GM12878 (cell line): Measurements from ENCODE around the gene CORO1A. TPM values are rescaled to one million over a fixed set of nuclear protein-coding genes. Genes with fewer than 3 reads are reported as not detected.
A peak's percentile ranks its signal among the peaks of the same experiment; 100 is the strongest.
"Not testable (repeated sequence)": the region's sequence is repeated elsewhere in the genome, so short reads cannot be mapped to it uniquely, and the experiment has no call there.

Experiments
- ATAC-seq: fragments of 200-7000 bp; cut with Tn5 transposase; 3 replicates; pipeline ENCODE4 v1.9.1; 2020; ENCODE audit warnings: mild to moderate bottlenecking, moderate library complexity
- BruUV-seq: library from RNA; stranded (reverse); fragments of 400-500 nt; replicated peaks from 2 replicates; lab custom pipeline; 2021; lab: Mats Ljungman, UMichigan
- CTCF ChIA-PET: fragments of 300-600 bp; sonication (Branson Sonifier 250); formaldehyde crosslinking; extraction: SDS; loops from one replicate; lab custom pipeline; 2021; ENCODE audit warnings: inconsistent platforms; lab: Yijun Ruan, JAX
- POLR2A ChIA-PET: fragments of 350-600 bp; formaldehyde crosslinking; extraction: SDS; loops from one replicate; lab custom pipeline; 2021; ENCODE audit warnings: inconsistent platforms; lab: Charles Lee
- RAD21 ChIA-PET: fragments of 300-600 bp; sonication (Branson Sonifier 250); formaldehyde crosslinking; loops from one replicate; lab custom pipeline; 2023; ENCODE audit warnings: antibody characterized with exemption; ENCODE audit not compliant: unreplicated experiment; lab: Charles Lee
- SMC1A ChIA-PET: fragments of 300-600 bp; sonication (Branson Sonifier 250); formaldehyde crosslinking; loops from one replicate; lab custom pipeline; 2023; ENCODE audit not compliant: unreplicated experiment, uncharacterized antibody; lab: Charles Lee
- DNase-seq: peaks from one replicate; pipeline ENCODE4 v3.0.0-alpha.2; 2011; ENCODE audit warnings: low read depth, low spot score
- FAIRE-seq: peaks from 3 replicates; lab custom pipeline; 2011; peaks lifted over from hg19 to GRCh38; lab: Jason Lieb, UNC
- H2AFZ ChIP-seq: 2 replicates; pipeline ENCODE4 v1.6.0; 2011; ENCODE audit warnings: low read depth, low read length, control low read depth; ENCODE audit not compliant: control insufficient read depth
- H3K27ac ChIP-seq: 2 replicates; pipeline ENCODE4 v1.5.1; 2011; ENCODE audit warnings: control low read depth; ENCODE audit not compliant: control insufficient read depth, insufficient read depth
- H3K27me3 ChIP-seq, 2 experiments: replicated peaks in 1 of 2; 2 replicates each; pipeline versions ENCODE4 v1.6.0 to v1.6.1; 2011; ENCODE audit warnings: low read length in 1 of 2; ENCODE audit not compliant: control insufficient read depth in 2 of 2, insufficient read depth in 2 of 2
- H3K36me3 ChIP-seq, 2 experiments: 2 replicates each; pipeline ENCODE4 v1.5.1; 2011; ENCODE audit warnings: low read length in 1 of 2; ENCODE audit not compliant: control insufficient read depth in 2 of 2, insufficient read depth in 2 of 2
- H3K4me1 ChIP-seq: 2 replicates; pipeline ENCODE4 v1.6.1; 2011; ENCODE audit warnings: mild to moderate bottlenecking, low read length, moderate library complexity, mixed read lengths; ENCODE audit not compliant: control insufficient read depth, insufficient read depth
- H3K4me2 ChIP-seq: 2 replicates; pipeline ENCODE4 v1.6.0; 2011; ENCODE audit warnings: control low read depth; ENCODE audit not compliant: control insufficient read depth, insufficient read depth
- H3K4me3 ChIP-seq: fragments of 200-600 bp; sonication (generic); 2 replicates; pipeline ENCODE4 v1.5.1; 2016
- H3K79me2 ChIP-seq: 2 replicates; pipeline ENCODE4 v1.6.0; 2011; ENCODE audit warnings: low read length; ENCODE audit not compliant: control insufficient read depth, insufficient read depth
- H3K9ac ChIP-seq: 2 replicates; pipeline ENCODE4 v1.8.0; 2011; ENCODE audit warnings: low read length, control low read depth, mixed read lengths; ENCODE audit not compliant: control insufficient read depth, insufficient read depth
- H3K9me3 ChIP-seq: replicated peaks from 3 replicates; pipeline ENCODE4 v1.5.1; 2011; ENCODE audit warnings: mild to moderate bottlenecking, low read length; ENCODE audit not compliant: control insufficient read depth, insufficient read depth
- H4K20me1 ChIP-seq: 2 replicates; pipeline ENCODE4 v1.6.0; 2011; ENCODE audit not compliant: control insufficient read depth, insufficient read depth
- WGBS: methylation state at CpG from one replicate; pipeline ENCODE4 v1.1.6; 2016; ENCODE audit warnings: low lambda C conversion rate; ENCODE audit not compliant: insufficient replicate concordance, insufficient coverage; ENCODE audit errors: missing lambda C conversion rate; 5-methylcytosine and 5-hydroxymethylcytosine counted together
- in situ Hi-C: fragments of 300-500 bp; cut with MboI; formaldehyde crosslinking; loops from 9 replicates; pipeline ENCODE4 v1.14.3; 2018; ENCODE audit warnings: mixed read lengths
- intact Hi-C: fragments of 100-400 bp; cut with micrococcal nuclease; formaldehyde crosslinking; loops from one replicate; pipeline ENCODE4 v1.14.2; 2022; ENCODE audit not compliant: unreplicated experiment
- polyA plus RNA-seq, 11 experiments: library from polyadenylated mRNA; depleted of rRNA in 4 of 11; unstranded in 6 of 11; stranded (reverse) in 5 of 11; fragments of >200 nt; fragmentation: Nextera tagmentation in 4 of 11; fragmentation: Illumina TruSeq in 1 of 11; extraction: Ambion mirVana in 4 of 11; extraction: Trizol in 1 of 11; gene quantifications; 1 replicate in 1 of 11; 2 replicates in 10 of 11; pipeline versions ENCODE4 v1.2.1 to v1.2.3, GENCODE V29; 2011 to 2016; ENCODE audit warnings: inconsistent platforms in 2 of 11, missing spikeins in 2 of 11, low read depth in 1 of 11
- total RNA-seq, 4 experiments: library from RNA; depleted of rRNA in 3 of 4; stranded (reverse); fragments of >200 nt in 3 of 4; fragmentation: Illumina TruSeq in 1 of 4; extraction: Trizol in 1 of 4; gene quantifications; 2 replicates each; pipeline versions ENCODE4 v1.2.1 to v1.2.3, GENCODE V29; 2013 to 2021

The CORO1A gene
- total and polyA plus RNA-seq, 10 of the 15 experiments (the other 5 are each of a cell fraction or from before 2014, with no cell fraction given) = 16.3 to 1,464 (median 714) TPM

DNA sequence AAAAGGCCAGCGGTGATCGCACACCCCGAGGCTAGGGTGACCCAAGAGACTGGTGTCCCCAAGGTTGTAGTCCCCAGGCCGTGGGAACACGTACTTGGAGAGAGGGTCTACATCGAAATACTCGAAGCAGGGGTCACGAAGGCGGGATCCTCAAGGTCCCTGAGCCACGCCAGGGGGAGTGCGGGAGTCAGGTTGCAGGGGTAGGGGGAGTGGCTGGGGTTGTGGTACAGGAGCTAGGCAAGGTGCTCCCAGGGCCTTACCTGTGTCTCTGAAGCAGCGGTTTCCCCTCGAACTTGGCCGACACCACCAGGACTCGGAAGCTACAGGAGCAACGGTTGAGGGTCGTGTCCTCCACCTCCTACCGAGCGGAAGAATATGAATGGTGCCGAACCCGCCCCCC is 9.7 kb downstream of the CORO1A start:
- H3K4me3 ChIP-seq, H4K20me1 ChIP-seq, BruUV-seq, H3K27me3 ChIP-seq, FAIRE-seq, H3K36me3 ChIP-seq, H3K27ac ChIP-seq, H3K9me3 ChIP-seq, H2AFZ ChIP-seq, in situ Hi-C loops, intact Hi-C loops, H3K4me2 ChIP-seq, RAD21 ChIA-PET, H3K9ac ChIP-seq, CTCF ChIA-PET, H3K79me2 ChIP-seq, POLR2A ChIA-PET, DNase-seq, SMC1A ChIA-PET, H3K4me1 ChIP-seq: not testable (repeated sequence)
- WGBS = no CpG with 5 or more reads among the region's 21 CpGs
- peak; percentile 36 for ATAC-seq

DNA sequence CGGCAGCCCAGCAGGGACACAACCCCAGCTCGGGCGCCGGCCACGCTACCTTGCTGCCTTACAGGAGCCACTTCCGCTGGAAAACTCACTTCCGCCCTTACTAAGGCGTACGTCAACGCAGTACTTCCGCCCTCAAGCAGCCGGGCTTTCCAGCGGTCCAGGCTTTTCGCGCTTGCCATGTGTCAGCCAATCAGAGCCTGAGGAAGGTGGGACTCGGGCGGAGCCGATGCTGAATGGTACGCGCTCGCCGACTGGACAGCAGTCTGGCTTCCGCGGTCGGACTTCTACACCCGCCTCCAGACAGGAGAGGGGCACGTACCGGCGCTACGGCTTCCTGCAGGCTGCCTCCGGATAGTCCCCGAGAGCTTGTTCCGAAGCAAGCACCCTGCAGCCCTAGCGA is 10.2 kb downstream of the CORO1A start, which contains the start of the genes BOLA2B and SLX1A:
Gene BOLA2B (minus strand): TSS at position 52 of the 400 bp plus-strand sequence. CDS start 71 bp downstream, outside the sequence.
Gene SLX1A (plus strand): TSS at position 261 of the 400 bp plus-strand sequence. CDS start 210 bp downstream, outside the sequence.
- no CpG with 5 or more reads among the region's 34 CpGs for WGBS
- RAD21 ChIA-PET, H3K4me1 ChIP-seq, H2AFZ ChIP-seq, H3K9me3 ChIP-seq, POLR2A ChIA-PET, BruUV-seq, SMC1A ChIA-PET, CTCF ChIA-PET, intact Hi-C loops, H3K9ac ChIP-seq, H3K79me2 ChIP-seq, H3K27ac ChIP-seq, in situ Hi-C loops, DNase-seq, H3K36me3 ChIP-seq, H3K4me2 ChIP-seq, H3K4me3 ChIP-seq, H4K20me1 ChIP-seq, H3K27me3 ChIP-seq: not testable (repeated sequence)
- ATAC-seq (peak; percentile 92), FAIRE-seq (peak; percentile 100)

DNA sequence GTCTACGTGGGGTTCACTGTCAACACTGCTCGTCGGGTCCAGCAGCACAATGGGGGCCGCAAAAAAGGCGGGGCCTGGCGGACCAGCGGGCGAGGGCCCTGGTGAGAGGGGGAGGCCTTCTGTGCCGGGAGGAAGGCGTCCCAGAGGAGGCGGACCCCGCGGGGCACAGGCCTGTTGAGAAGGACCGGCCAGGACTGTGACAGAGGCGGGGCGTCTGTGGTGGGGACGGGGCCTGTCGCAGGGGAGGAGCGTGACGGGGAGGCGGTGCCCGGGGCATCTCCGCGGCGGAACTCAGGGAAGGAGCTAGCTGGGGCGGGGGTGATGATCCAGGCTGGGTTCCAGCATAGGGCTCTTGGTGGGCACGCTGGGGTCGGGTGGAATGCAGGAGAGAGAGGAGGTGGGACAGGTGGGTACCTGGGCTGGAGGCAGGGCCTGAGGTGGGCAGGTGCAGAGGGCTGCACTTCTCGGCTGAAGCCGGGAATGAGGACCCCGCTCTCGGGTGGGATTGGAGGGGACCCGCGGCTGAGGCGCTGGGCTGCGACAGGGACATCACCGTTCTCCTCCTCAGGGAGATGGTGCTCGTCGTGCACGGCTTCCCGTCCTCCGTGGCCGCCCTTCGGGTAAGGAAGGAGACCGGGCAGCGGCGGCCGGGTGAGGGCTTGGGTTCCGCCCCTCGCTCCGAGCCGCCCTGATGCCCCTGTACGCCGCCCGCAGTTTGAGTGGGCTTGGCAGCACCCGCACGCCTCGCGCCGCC is 10.9 kb downstream of the CORO1A start:
- H3K9me3 ChIP-seq, H3K4me2 ChIP-seq, H3K4me1 ChIP-seq, CTCF ChIA-PET, H2AFZ ChIP-seq, H3K9ac ChIP-seq, in situ Hi-C loops, DNase-seq, intact Hi-C loops, H3K4me3 ChIP-seq, H3K27ac ChIP-seq, H4K20me1 ChIP-seq, H3K27me3 ChIP-seq, RAD21 ChIA-PET, H3K36me3 ChIP-seq, H3K79me2 ChIP-seq, POLR2A ChIA-PET, SMC1A ChIA-PET, FAIRE-seq: not testable (repeated sequence)
- ATAC-seq = peak; percentile 84
- BruUV-seq = TSS peak; percentile 90
- WGBS = 0% methylated on average over 14 of the region's 60 CpGs

DNA sequence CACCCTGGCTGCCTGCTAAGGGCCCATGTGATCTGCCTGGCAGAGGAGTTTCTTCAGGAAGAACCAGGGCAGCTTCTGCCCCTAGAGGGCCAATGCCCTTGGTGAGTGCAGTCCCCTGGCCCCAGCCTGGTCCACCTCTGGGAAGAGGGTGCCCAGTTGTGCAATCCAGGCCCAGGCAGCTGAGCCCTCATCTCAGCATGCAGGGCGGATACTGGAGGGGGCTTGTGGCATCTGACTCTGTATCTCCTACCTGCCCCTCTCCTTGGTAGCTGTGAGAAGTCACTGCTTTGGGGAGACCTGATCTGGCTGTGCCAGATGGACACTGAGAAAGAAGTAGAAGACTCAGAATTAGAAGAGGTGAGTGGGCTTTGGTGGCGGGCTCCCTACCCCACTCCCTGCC is 13.6 kb downstream of the CORO1A start:
- CTCF ChIA-PET, H3K4me2 ChIP-seq, H3K79me2 ChIP-seq, FAIRE-seq, POLR2A ChIA-PET, H2AFZ ChIP-seq, H3K4me1 ChIP-seq, H3K36me3 ChIP-seq, H3K9me3 ChIP-seq, DNase-seq, SMC1A ChIA-PET, RAD21 ChIA-PET, intact Hi-C loops, in situ Hi-C loops, H3K4me3 ChIP-seq, BruUV-seq, H3K27me3 ChIP-seq, H3K9ac ChIP-seq, H3K27ac ChIP-seq, ATAC-seq, H4K20me1 ChIP-seq: not testable (repeated sequence)
- 64% methylated on average over 1 of the region's 2 CpGs for WGBS
